PC-3 (cell line): ENCODE results near the gene ANAPC16. TPM values are rescaled to one million over a fixed set of nuclear protein-coding genes. Genes with fewer than 3 reads are reported as not detected.
"Not testable (repeated sequence)": the region's sequence is repeated elsewhere in the genome, so short reads cannot be mapped to it uniquely, and the experiment has no call there.

ENCODE experiments used
- ATAC-seq: fragments of 200-7000 bp; cut with Tn5 transposase; 2 replicates; pipeline ENCODE4 v1.9.1; 2020; ENCODE audit warnings: mild to moderate bottlenecking, moderate library complexity
- BruUV-seq: library from RNA; stranded (reverse); fragments of 400-500 nt; replicated peaks from 2 replicates; lab custom pipeline; 2021; lab: Mats Ljungman, UMichigan
- CTCF ChIA-PET: fragments of 300-600 bp; sonication (Branson Sonifier 250); formaldehyde crosslinking; loops from one replicate; lab custom pipeline; 2022; ENCODE audit warnings: antibody characterized with exemption; lab: Charles Lee
- POLR2A ChIA-PET: fragments of 300-600 bp; sonication (Branson Sonifier 250); formaldehyde crosslinking; loops from one replicate; lab custom pipeline; 2022; ENCODE audit warnings: antibody characterized with exemption; ENCODE audit not compliant: unreplicated experiment; lab: Charles Lee
- DNase-seq: peaks from one replicate; pipeline ENCODE4 v3.0.0-alpha.2; 2015
- H2AFZ ChIP-seq: fragments of 300-600 bp; sonication (generic); 2 replicates; pipeline ENCODE4 v1.6.0; 2016; ENCODE audit warnings: antibody characterized with exemption, low read length
- H3F3A ChIP-seq: fragments of 300-600 bp; sonication (generic); one replicate; pipeline ENCODE4 v1.6.0; 2017; ENCODE audit warnings: antibody characterized with exemption, low read length, control low read depth, mild to moderate bottlenecking; ENCODE audit not compliant: unreplicated experiment
- H3K27ac ChIP-seq: fragments of 300-600 bp; sonication (generic); 2 replicates; pipeline ENCODE4 v1.5.1; 2016; ENCODE audit warnings: mild to moderate bottlenecking, low read length
- H3K27me3 ChIP-seq: fragments of 300-600 bp; sonication (generic); 2 replicates; pipeline ENCODE4 v1.6.1; 2016; ENCODE audit warnings: low read length, mixed read lengths
- H3K36me3 ChIP-seq: fragments of 300-600 bp; sonication (generic); 2 replicates; pipeline ENCODE4 v1.6.1; 2016; ENCODE audit warnings: low read depth, mixed run types, low read length, mixed read lengths
- H3K4me1 ChIP-seq: fragments of 300-600 bp; sonication (generic); 2 replicates; pipeline ENCODE4 v1.5.1; 2016; ENCODE audit warnings: low read length; ENCODE audit not compliant: insufficient read depth
- H3K4me2 ChIP-seq: fragments of 300-600 bp; sonication (generic); 2 replicates; pipeline ENCODE4 v1.6.0; 2016; ENCODE audit warnings: low read length
- H3K4me3 ChIP-seq: fragments of 300-600 bp; sonication (generic); 2 replicates; pipeline ENCODE4 v1.5.1; 2016; ENCODE audit warnings: mild to moderate bottlenecking, low read length, mixed read lengths
- H3K79me2 ChIP-seq: fragments of 300-600 bp; sonication (generic); 2 replicates; pipeline ENCODE4 v1.6.1; 2017; ENCODE audit warnings: low read length, mixed read lengths
- H3K9ac ChIP-seq: fragments of 300-600 bp; sonication (generic); 2 replicates; pipeline ENCODE4 v1.6.0; 2016; ENCODE audit warnings: mild to moderate bottlenecking, low read length
- H3K9me2 ChIP-seq: fragments of 300-600 bp; sonication (generic); replicated peaks from 2 replicates; pipeline ENCODE4 v1.6.1; 2016; ENCODE audit warnings: mixed run types, low read length, mixed read lengths
- H3K9me3 ChIP-seq: fragments of 300-600 bp; sonication (generic); 2 replicates; pipeline ENCODE4 v1.6.1; 2016; ENCODE audit warnings: low read length, mixed read lengths
- H4K20me1 ChIP-seq: fragments of 300-600 bp; sonication (generic); 2 replicates; pipeline ENCODE4 v1.6.1; 2016; ENCODE audit warnings: low read length, mixed read lengths
- CTCF ChIP-seq: fragments of 300-600 bp; sonication (generic); conservative IDR thresholded peaks from 2 replicates; pipeline ENCODE4 v1.5.1; 2017; ENCODE audit warnings: antibody characterized with exemption, low read depth, mild to moderate bottlenecking, low read length
- EZH2 ChIP-seq: fragments of 300-600 bp; sonication (generic); IDR thresholded peaks from one replicate; pipeline ENCODE4 v1.6.1; 2017; ENCODE audit warnings: antibody characterized with exemption, mild to moderate bottlenecking, low read length; ENCODE audit not compliant: unreplicated experiment
- EZH2phosphoT487 ChIP-seq: fragments of 300-600 bp; sonication (generic); IDR thresholded peaks from 2 replicates; pipeline ENCODE4 v1.6.1; 2018; ENCODE audit warnings: mild to moderate bottlenecking, antibody characterized with exemption, low read length, borderline replicate concordance
- intact Hi-C: fragments of 100-400 bp; cut with micrococcal nuclease; formaldehyde crosslinking; loops from 2 replicates; pipeline ENCODE4 v1.9.0; 2023
- total RNA-seq: library from RNA; depleted of rRNA; stranded (reverse); fragments of >200 nt; gene quantifications from 2 replicates; pipeline ENCODE4 v1.2.3, GENCODE V29; 2014

ANAPC16 gene
- total RNA-seq, 1 experiment from 2014 or later = 23.9 TPM

GRCh38 chr10:72267381-72267780, 51.6 kb downstream of the ANAPC16 start:
- H3K9ac ChIP-seq = no peak overlapping the region

GRCh38 chr10:72267819-72268399, 52.1 kb downstream of the ANAPC16 start:
- Histone ChIP-seq H3F3A (no peaks in the 10 kb centered on the region), H2AFZ (no peak overlapping the region), H3K79me2 (no peaks in the 10 kb centered on the region), H3K4me1 (peaks cover 13% of the 10 kb centered on the region; the same call in 1 of the 2 replicates), H4K20me1 (no peaks in the 10 kb centered on the region), H3K27ac (no peak overlapping the region), H3K9me2 (no peaks in the 10 kb centered on the region), H3K4me2 (no peak overlapping the region), H3K4me3 (no peak overlapping the region), H3K27me3 (no peaks in the 10 kb centered on the region), H3K36me3 (no peaks in the 10 kb centered on the region), H3K9me3 (no peaks in the 10 kb centered on the region), H3K9ac (no peak overlapping the region)
- BruUV-seq = no TSS peak
- ChIA-PET POLR2A (no interaction called here), CTCF (interaction anchor here (0.6 kb wide), 1 partner anchor 160 kb away, joined by 4 read pairs; no protein-coding TSS in a partner anchor)
- ATAC-seq = no peak
- no peak for DNase-seq
- intact Hi-C loops = no loop called here
- no peak for TF ChIP-seq EZH2

More at GRCh38 chr10:72267381-72267780, 51.6 kb downstream of the ANAPC16 start:
- no peaks in the 10 kb centered on the region for H3K27me3 ChIP-seq
- H3K9me2 ChIP-seq = no peaks in the 10 kb centered on the region
- no peaks in the 10 kb centered on the region for H3K36me3 ChIP-seq
- ChIA-PET POLR2A (no interaction called here), CTCF (no interaction called here)
- H3K9me3 ChIP-seq = no peaks in the 10 kb centered on the region
- H3F3A ChIP-seq = no peaks in the 10 kb centered on the region
- no peak overlapping the region for H2AFZ ChIP-seq
- no peak for ATAC-seq
- TF ChIP-seq EZH2phosphoT487 (no peak), CTCF (no peak), EZH2 (no peak)
- no TSS peak for BruUV-seq
- DNase-seq = no peak
- intact Hi-C loops = no loop called here
- H3K27ac ChIP-seq = no peak overlapping the region
- H3K4me3 ChIP-seq = no peak overlapping the region
- H3K4me1 ChIP-seq = peaks cover 8% of the 10 kb centered on the region; the same call in 1 of the 2 replicates
- no peaks in the 10 kb centered on the region for H3K79me2 ChIP-seq
- H4K20me1 ChIP-seq = no peaks in the 10 kb centered on the region
- H3K4me2 ChIP-seq = no peak overlapping the region

GRCh38 chr10:72268475-72269200, 52.8 kb downstream of the ANAPC16 start:
- H3K27me3 ChIP-seq, ATAC-seq, POLR2A ChIA-PET, H3K4me2 ChIP-seq, H4K20me1 ChIP-seq, H3K9me2 ChIP-seq, H2AFZ ChIP-seq, H3K79me2 ChIP-seq, DNase-seq, H3K27ac ChIP-seq, intact Hi-C loops, H3K4me3 ChIP-seq, H3F3A ChIP-seq, H3K9me3 ChIP-seq, H3K36me3 ChIP-seq, BruUV-seq, H3K9ac ChIP-seq: not testable (repeated sequence)
- peaks cover 17% of the 10 kb centered on the region; the same call in 1 of the 2 replicates for H3K4me1 ChIP-seq
- CTCF ChIA-PET = interaction anchor here (0.6 kb wide), 1 partner anchor 160 kb away, joined by 4 read pairs; no protein-coding TSS in a partner anchor
